ACC112 (cell line): ENCODE measurements around the gene ST6GALNAC3.
A peak's percentile ranks its signal among the peaks of the same experiment; 100 is the strongest.

ENCODE experiments used
- H2AFZ ChIP-seq: fragments of 200-600 bp; sonication (generic); one replicate; pipeline ENCODE4 v1.6.0; 2017; ENCODE audit warnings: antibody characterized with exemption, low read length; ENCODE audit not compliant: unreplicated experiment
- H3K27ac ChIP-seq: fragments of 200-600 bp; sonication (generic); 2 replicates; pipeline ENCODE4 v1.5.1; 2014; ENCODE audit warnings: low read depth, mild to moderate bottlenecking, antibody characterized with exemption, low read length, moderate library complexity
- H3K27me3 ChIP-seq: fragments of 200-600 bp; sonication (generic); 2 replicates; pipeline ENCODE4 v1.6.1; 2014; ENCODE audit warnings: mild to moderate bottlenecking, antibody characterized with exemption, low read length, moderate library complexity, mixed read lengths; ENCODE audit not compliant: insufficient read depth
- H3K36me3 ChIP-seq: fragments of 200-600 bp; sonication (generic); 2 replicates; pipeline ENCODE4 v1.6.1; 2016; ENCODE audit warnings: mild to moderate bottlenecking, antibody characterized with exemption, low read length, moderate library complexity, mixed read lengths; ENCODE audit not compliant: insufficient read depth
- H3K4me1 ChIP-seq: fragments of 200-600 bp; sonication (generic); one replicate; pipeline ENCODE4 v1.6.1; 2016; ENCODE audit warnings: low read length, mixed read lengths; ENCODE audit not compliant: insufficient read depth, unreplicated experiment, control insufficient read depth
- H3K4me3 ChIP-seq: fragments of 200-600 bp; sonication (generic); 2 replicates; pipeline ENCODE4 v1.5.1; 2014; ENCODE audit warnings: mild to moderate bottlenecking, low read depth, low read length
- H3K79me2 ChIP-seq: fragments of 200-600 bp; sonication (generic); one replicate; pipeline ENCODE4 v1.6.0; 2016; ENCODE audit warnings: low read length; ENCODE audit not compliant: control insufficient read depth, unreplicated experiment, insufficient read depth

The ST6GALNAC3 gene

DNA sequence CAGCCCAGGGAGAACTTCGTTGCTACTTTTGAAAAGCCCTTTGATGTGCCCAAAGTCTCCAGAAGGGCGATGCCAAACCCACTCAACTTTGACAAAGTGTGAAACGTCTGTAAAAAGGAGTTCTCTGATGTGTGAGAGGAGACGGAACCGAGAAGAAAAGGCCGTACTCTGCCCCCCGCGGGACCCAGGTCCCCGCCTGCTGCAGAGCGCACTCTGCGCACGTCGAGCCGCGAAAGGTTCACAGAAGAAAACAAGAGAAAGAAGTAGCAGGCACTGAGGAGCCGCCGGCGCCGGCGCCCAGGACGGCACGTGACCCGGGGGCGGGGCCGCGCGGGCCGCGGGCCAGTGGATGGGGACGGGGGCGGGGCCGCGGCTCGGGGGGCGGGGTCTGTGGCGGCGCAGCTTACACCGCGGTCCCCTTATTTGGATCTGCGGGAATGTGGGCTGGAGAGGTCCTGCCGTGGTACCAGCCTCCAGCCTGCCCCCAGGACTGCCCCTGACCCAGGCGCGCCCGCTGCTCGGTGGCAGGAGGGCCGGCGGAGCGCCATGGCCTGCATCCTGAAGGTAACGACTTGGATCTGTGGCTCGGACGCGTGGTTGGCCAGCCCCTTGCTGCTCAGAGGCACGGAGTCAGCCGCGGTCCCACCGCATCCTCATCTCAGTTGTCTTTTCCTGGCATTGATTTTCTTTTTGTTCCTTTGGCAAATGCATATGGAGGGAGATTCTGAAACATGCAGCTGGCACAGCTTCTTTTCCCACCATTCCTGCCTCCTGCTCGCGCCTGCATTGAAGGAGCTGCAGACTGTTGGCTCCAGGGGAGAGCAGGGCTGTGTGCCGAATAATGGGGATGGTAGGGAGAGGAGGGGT, at the start of gene ST6GALNAC3:
ST6GALNAC3 (plus strand) TSS at position 426 of the 867 bp plus-strand sequence.
- Histone ChIP-seq H3K27ac (no peak within 1 kb of the TSS), H3K4me1 (peaks cover 19% of the 10 kb centered on the region), H3K4me3 (peak within 1 kb of the TSS; percentile 84), H2AFZ (peak within 1 kb of the TSS; percentile 99), H3K27me3 (peaks cover 10% of the 10 kb centered on the region; the same call in 1 of the 2 replicates), H3K36me3 (no peaks in the 10 kb centered on the region), H3K79me2 (no peaks in the 10 kb centered on the region)

DNA sequence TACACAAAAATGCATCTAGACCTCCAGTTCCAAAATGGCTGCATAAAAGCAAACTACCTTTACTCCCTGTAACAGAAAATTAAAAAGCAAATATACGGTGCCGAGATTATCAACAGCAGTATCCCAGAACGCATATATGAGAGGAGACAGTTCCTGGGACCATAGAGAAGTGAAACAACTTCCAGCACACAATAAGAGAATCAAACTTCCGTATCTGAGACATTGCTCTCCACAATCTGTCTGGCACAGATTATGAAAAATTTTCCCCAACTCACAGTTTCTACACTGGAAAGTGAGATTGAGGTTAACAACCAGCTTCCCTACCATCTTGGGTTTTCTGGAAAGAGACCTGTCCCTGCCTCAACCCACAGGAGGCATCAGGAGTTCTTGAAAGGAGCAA, 47.2 kb upstream of the ST6GALNAC3 start:
- peaks cover 9% of the 10 kb centered on the region for H3K4me1 ChIP-seq
- no peaks in the 10 kb centered on the region for H3K27me3 ChIP-seq
- H3K79me2 ChIP-seq = no peaks in the 10 kb centered on the region
- no peak overlapping the region for H3K4me3 ChIP-seq
- no peaks in the 10 kb centered on the region for H3K36me3 ChIP-seq
- H2AFZ ChIP-seq = no peak overlapping the region
- no peak overlapping the region for H3K27ac ChIP-seq

DNA sequence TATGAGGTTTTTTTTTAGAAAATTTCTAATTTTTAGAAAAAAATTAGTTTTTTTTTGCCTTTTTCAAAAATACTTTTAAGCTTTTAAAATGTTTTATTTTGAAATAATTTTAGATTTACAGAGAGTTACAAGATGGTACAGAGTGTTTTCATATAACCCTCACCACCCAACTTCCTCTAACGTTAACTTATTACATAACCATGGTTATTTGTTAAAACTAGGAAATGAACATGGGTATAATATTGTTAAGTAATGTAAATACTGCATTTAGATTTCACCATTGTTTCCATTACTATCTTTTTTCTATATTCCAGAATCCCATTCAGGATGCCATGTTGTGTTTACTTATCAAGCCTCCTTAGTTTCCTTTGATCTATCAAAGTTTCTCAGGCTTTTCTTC, 45.2 kb upstream of the ST6GALNAC3 start:
- Histone ChIP-seq H3K4me1 (peaks cover 2% of the 10 kb centered on the region), H3K36me3 (no peaks in the 10 kb centered on the region), H3K27me3 (0 out of 2 replicates have a peak, but pooled peaks cover 3% of the 10 kb centered on the region), H3K79me2 (no peaks in the 10 kb centered on the region), H3K4me3 (no peak overlapping the region), H2AFZ (no peak overlapping the region), H3K27ac (no peak overlapping the region)

DNA sequence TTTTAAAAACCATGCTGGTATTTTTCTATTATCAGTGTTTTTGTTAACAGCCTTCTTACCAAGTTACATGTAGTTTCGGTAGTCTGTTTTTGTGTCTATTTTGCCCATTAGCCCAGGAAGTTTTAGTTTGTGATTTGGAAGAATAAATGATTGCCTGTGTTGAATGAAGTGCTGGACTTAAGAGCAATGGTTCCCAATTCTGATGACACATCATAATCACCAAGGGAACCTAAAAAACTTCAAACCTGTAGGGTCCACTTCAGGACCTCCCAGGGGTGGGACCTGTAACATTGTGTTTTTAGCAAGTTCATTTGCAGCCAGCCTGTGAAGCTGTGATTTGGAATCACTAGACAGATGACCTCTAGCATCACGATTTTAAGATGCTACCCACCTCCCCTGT, 43.0 kb upstream of the ST6GALNAC3 start:
- Histone ChIP-seq H3K27ac (no peak overlapping the region), H3K4me3 (no peak overlapping the region), H2AFZ (no peak overlapping the region), H3K36me3 (no peaks in the 10 kb centered on the region), H3K79me2 (no peaks in the 10 kb centered on the region), H3K4me1 (no peaks in the 10 kb centered on the region), H3K27me3 (0 out of 2 replicates have a peak, but pooled peaks cover 3% of the 10 kb centered on the region)

DNA sequence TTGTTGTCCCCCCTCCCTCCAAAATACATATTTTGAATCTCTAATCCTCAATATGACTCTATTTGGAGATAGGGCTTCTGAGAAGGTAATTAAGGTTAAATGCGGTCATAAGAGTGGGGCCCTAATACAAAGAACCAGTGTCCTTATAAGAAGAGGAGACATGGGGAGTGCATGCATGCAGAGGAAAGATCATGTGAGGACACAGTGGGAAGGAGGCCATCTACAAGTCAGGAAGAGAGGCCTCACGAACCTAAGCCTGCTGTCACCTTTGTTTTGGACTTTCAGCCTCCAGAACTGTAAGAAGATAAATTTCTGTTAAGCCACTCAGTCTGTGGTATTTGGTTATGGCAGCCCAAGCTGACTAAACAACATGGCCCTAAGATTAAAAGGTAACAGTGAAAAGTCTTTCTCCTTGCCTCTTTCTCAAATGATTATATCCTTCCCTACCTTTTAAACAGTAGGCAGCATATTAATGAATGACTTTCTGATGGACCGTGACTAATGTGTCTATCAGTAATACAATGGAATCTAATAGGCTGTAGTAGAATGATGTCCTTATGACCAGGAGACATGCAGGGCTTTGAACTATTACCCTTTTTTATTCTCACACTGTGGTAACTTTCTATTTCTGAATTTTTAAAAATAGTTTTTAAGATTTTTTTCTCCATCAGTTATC, 40.6 kb upstream of the ST6GALNAC3 start:
- H3K4me1 ChIP-seq = no peaks in the 10 kb centered on the region
- no peaks in the 10 kb centered on the region for H3K36me3 ChIP-seq
- no peak overlapping the region for H3K4me3 ChIP-seq
- H3K27ac ChIP-seq = no peak overlapping the region
- peaks cover 3% of the 10 kb centered on the region; the same call in 1 of the 2 replicates for H3K27me3 ChIP-seq
- no peaks in the 10 kb centered on the region for H3K79me2 ChIP-seq
- no peak overlapping the region for H2AFZ ChIP-seq

DNA sequence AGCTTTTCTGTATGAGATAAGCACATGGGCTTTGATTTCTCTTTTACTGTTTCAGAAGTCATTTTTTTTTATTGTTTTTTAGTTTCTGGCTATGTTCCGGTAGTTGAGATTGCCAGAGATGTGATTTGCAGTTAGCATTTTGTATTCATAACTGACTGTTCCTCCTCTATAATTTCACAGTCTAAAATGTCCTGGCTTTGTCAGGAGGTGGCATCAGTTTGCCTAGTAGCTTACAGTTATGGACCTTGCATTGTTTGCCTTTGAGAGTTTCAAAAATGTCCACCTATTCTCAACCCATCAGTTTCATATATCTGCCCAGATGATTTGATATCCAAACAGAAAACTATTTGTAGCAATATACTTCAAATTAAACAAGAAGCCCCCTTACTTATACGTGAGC, 39.5 kb upstream of the ST6GALNAC3 start:
- Histone ChIP-seq H2AFZ (no peak overlapping the region), H3K27ac (no peak overlapping the region), H3K4me1 (no peaks in the 10 kb centered on the region), H3K36me3 (no peaks in the 10 kb centered on the region), H3K27me3 (peaks cover 3% of the 10 kb centered on the region; the same call in 1 of the 2 replicates), H3K4me3 (no peak overlapping the region), H3K79me2 (no peaks in the 10 kb centered on the region)

DNA sequence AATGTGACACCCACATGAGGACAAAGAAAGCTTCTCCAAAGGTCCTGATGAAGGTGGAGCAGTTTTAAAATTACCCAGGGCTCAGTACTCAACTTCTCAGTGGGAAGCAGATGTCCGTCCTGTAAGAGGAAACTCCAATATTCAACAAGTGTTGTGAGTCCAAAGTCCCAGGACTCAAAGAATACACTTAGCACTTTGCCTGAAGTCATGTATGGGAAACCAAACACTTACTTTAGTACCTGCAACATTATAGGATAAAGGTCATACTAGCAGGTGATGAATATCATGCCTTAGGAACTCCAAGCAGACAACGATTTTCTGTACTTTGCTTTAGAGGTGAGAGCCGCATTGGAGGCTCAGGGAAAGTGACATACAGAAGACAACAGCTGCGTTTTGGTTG, 37.2 kb upstream of the ST6GALNAC3 start:
- no peak overlapping the region for H3K4me3 ChIP-seq
- no peaks in the 10 kb centered on the region for H3K4me1 ChIP-seq
- H3K36me3 ChIP-seq = no peaks in the 10 kb centered on the region
- H3K27me3 ChIP-seq = peaks cover 6% of the 10 kb centered on the region; the same call in 1 of the 2 replicates
- no peak overlapping the region for H2AFZ ChIP-seq
- H3K27ac ChIP-seq = no peak overlapping the region
- no peaks in the 10 kb centered on the region for H3K79me2 ChIP-seq

DNA sequence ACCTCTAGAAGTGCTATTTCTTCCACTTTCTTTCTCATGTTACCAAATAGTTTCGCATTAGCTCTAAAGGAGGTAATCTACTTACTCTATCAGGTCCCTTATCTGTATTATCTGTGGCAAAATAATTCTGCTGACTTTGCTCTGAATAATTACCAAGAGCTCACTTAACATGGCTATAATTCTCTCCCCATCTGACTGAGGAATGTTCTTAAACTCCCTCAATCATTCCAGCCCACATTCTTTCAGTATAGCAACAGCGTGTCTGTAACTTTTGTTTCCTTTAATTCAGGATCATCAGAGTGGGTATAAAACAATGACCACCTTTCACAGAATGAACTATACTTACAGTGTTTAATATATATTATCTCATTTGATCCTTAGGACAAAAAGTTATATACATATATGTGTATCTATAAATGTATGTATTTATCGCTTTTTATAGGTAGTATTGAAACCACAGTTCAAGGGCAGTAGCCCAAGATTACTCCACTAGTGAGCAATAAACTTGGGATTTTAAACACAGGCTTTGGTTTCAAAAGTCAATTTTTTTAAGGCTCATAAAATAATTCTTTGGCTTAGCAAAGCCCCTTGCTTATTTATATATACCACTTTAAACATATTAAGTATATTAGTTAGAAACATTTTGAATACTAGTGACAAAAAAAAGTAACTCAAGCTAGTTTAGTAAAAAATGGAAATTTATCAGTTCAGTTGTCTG, 36.1 kb upstream of the ST6GALNAC3 start:
- no peaks in the 10 kb centered on the region for H3K36me3 ChIP-seq
- H3K79me2 ChIP-seq = no peaks in the 10 kb centered on the region
- H2AFZ ChIP-seq = no peak overlapping the region
- H3K4me3 ChIP-seq = no peak overlapping the region
- peaks cover 3% of the 10 kb centered on the region; the same call in 1 of the 2 replicates for H3K27me3 ChIP-seq
- H3K4me1 ChIP-seq = no peaks in the 10 kb centered on the region
- H3K27ac ChIP-seq = no peak overlapping the region

DNA sequence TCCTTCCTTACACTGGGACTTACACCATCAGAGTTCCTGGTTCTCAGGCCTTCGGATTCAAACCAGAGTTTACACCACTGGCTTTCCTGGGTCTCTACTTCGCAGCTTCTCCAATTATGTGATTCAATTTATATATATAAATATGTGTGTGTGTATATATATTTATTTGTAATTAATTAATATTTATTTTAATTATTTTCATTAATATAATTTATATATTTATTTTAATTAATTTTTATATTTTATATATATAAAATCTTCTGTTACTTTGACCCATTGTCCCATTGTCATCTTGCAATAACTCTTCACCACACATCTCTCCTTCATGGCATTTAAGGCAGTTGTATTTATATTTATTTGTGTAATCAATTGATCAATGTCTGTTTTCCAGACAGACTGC, 28.4 kb upstream of the ST6GALNAC3 start:
- no peaks in the 10 kb centered on the region for H3K36me3 ChIP-seq
- H3K4me1 ChIP-seq = no peaks in the 10 kb centered on the region
- no peak overlapping the region for H3K4me3 ChIP-seq
- no peak overlapping the region for H3K27ac ChIP-seq
- H3K27me3 ChIP-seq = 0 out of 2 replicates have a peak, but pooled peaks cover 3% of the 10 kb centered on the region
- H3K79me2 ChIP-seq = no peaks in the 10 kb centered on the region
- no peak overlapping the region for H2AFZ ChIP-seq

DNA sequence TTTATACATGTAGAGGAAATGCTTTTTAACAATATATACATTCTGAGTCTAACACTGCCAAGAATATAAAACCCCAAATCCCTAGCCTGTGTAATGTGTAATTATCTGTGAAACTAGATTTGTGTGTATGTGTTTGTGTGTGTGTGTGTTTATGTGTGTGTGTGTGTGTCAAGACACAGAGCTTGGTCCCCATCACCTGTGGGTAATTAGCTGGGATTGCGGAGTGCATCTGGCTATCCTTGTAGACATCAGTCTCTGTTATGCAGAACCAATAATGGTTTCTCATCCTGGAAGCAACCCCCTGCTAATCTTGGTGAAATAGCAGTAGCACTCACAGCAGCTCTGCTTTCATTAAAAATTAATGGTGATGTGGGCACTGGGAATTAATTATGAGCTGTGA, 26.3 kb upstream of the ST6GALNAC3 start:
- Histone ChIP-seq H3K79me2 (no peaks in the 10 kb centered on the region), H3K27ac (no peak overlapping the region), H3K27me3 (no peaks in the 10 kb centered on the region; the same call in 1 of the 2 replicates), H3K36me3 (no peaks in the 10 kb centered on the region), H2AFZ (no peak overlapping the region), H3K4me1 (no peaks in the 10 kb centered on the region), H3K4me3 (no peak overlapping the region)
